ENCODE measurements around the gene VSNL1. TPM values are rescaled to one million over a fixed set of nuclear protein-coding genes. Genes with fewer than 3 reads are reported as not detected.
A peak's percentile ranks its signal among the peaks of the same experiment; 100 is the strongest.

VSNL1 gene
- total RNA-seq, 2 donors from 2014 or later, result not detected

DNA sequence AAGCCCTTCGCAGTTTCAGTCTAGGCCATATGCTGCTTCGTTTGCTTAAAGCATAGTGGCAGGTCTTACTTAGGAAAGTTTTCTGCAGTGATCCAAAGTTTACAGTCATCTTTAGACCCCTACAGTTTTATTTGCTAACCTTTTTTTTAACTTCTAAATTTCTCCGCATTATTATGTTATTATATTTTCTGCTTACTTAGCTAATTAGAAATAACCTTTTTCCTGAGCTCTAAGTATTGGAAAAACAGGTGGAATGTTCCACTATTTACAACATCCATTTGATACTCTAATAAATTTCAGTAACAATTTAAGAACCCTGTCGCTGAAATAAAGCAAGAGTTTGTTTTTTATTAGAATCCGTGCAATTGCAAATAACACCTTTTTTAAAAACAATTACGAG lies 18.2 kb upstream of the VSNL1 start:
- Histone ChIP-seq H3K9me3 (no peaks in the 10 kb centered on the region), H3K36me3 (no peaks in the 10 kb centered on the region), H3K4me3 (no peak overlapping the region), H3K27me3 (replicated peaks; ENCODE audit: insufficient read depth) (no peaks in the 10 kb centered on the region), H3K4me1 (ENCODE audit: control insufficient read depth in 1 of 2, low read depth in 2 of 2) (peaks cover 0 to 3% of the 10 kb centered on the region in 2 donors), H3K27ac (no peak overlapping the region)
- no peak for ATAC-seq (ENCODE audit: insufficient number of reproducible peaks, low FRiP score, low read depth)
- no peak for DNase-seq (ENCODE audit: low spot score)
- TF ChIP-seq, protein P1, sequence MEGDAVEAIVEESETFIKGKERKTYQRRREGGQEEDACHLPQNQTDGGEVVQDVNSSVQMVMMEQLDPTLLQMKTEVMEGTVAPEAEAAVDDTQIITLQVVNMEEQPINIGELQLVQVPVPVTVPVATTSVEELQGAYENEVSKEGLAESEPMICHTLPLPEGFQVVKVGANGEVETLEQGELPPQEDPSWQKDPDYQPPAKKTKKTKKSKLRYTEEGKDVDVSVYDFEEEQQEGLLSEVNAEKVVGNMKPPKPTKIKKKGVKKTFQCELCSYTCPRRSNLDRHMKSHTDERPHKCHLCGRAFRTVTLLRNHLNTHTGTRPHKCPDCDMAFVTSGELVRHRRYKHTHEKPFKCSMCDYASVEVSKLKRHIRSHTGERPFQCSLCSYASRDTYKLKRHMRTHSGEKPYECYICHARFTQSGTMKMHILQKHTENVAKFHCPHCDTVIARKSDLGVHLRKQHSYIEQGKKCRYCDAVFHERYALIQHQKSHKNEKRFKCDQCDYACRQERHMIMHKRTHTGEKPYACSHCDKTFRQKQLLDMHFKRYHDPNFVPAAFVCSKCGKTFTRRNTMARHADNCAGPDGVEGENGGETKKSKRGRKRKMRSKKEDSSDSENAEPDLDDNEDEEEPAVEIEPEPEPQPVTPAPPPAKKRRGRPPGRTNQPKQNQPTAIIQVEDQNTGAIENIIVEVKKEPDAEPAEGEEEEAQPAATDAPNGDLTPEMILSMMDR (IDR thresholded peaks at IDR 0.05), result no peak

DNA sequence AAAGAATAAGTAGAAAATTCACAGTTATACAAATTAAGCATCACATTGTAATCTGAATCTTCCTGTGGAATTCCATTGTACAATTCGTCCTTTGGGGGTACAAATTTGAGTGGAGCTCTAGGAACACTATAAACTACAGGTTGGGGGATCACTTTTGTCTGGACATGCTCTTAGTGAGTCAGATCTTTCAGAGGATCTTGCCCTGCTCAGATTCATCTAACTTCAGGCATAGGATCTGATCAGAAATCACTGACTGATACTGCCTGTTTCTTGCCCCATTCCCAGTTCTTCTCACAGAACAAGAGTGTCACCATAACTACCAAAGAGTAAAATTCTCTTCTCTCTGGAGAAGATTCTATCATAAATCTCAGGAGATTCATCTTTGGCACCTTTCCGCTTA lies 10.7 kb upstream of the VSNL1 start:
- no peaks in the 10 kb centered on the region for H3K36me3 ChIP-seq
- no peak for ATAC-seq (ENCODE audit: insufficient number of reproducible peaks, low FRiP score, low read depth)
- H3K9me3 ChIP-seq, result no peaks in the 10 kb centered on the region
- no peak overlapping the region for H3K27ac ChIP-seq
- no peak overlapping the region for H3K4me3 ChIP-seq
- TF ChIP-seq, protein P1 (IDR thresholded peaks at IDR 0.05), result no peak
- H3K27me3 ChIP-seq (replicated peaks; ENCODE audit: insufficient read depth), result no peaks in the 10 kb centered on the region
- no peaks in the 10 kb centered on the region for H3K4me1 ChIP-seq (ENCODE audit: control insufficient read depth in 1 of 2, low read depth in 2 of 2)
- no peak for DNase-seq (ENCODE audit: low spot score)

DNA sequence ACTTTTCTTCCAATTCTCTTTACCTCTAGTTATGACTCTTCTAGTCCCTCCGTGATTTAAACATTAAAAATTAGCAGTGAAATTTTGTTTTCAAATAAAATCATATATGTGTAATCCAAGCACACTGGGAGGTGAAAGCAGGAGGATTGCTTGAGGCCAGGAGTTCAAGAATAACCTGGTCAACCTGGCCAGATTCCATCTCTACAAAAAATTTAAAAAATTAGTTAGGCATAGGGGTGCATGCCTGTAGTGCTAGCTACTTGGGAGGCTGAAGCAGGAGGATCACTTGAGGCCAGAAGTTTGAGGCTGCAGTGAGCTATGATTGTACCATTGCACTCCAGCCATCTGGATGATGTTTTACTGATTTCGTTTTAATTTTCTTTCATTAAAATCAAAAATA lies 7.0 kb upstream of the VSNL1 start:
- Histone ChIP-seq H3K27me3 (replicated peaks; ENCODE audit: insufficient read depth) (no peaks in the 10 kb centered on the region), H3K27ac (no peak overlapping the region), H3K36me3 (no peaks in the 10 kb centered on the region), H3K4me1 (ENCODE audit: control insufficient read depth in 1 of 2, low read depth in 2 of 2) (no peaks in the 10 kb centered on the region), H3K4me3 (no peak overlapping the region), H3K9me3 (no peaks in the 10 kb centered on the region)
- TF ChIP-seq, protein P1 (IDR thresholded peaks at IDR 0.05), result no peak
- ATAC-seq (ENCODE audit: insufficient number of reproducible peaks, low FRiP score, low read depth) (no peak), DNase-seq (ENCODE audit: low spot score) (no peak)

DNA sequence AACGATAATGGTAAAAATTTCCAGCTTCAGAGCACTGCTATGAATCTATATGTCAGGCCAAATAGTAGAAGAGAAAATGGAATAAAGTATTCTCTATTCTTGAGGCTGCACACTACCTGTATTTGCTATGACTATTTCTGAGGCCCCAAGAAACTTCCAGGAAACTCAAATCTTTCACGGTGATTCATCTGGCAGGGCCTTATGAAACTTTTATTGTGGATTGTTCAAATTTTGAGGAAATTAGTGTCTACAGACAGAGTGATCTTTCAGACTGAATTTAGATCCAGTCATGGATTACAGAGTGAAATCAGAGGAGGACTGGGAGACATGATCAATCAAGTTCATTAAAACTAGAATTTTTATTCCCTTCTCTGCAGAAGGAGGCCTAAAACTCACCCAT lies 4.1 kb upstream of the VSNL1 start:
- H3K27ac ChIP-seq, result no peak overlapping the region

DNA sequence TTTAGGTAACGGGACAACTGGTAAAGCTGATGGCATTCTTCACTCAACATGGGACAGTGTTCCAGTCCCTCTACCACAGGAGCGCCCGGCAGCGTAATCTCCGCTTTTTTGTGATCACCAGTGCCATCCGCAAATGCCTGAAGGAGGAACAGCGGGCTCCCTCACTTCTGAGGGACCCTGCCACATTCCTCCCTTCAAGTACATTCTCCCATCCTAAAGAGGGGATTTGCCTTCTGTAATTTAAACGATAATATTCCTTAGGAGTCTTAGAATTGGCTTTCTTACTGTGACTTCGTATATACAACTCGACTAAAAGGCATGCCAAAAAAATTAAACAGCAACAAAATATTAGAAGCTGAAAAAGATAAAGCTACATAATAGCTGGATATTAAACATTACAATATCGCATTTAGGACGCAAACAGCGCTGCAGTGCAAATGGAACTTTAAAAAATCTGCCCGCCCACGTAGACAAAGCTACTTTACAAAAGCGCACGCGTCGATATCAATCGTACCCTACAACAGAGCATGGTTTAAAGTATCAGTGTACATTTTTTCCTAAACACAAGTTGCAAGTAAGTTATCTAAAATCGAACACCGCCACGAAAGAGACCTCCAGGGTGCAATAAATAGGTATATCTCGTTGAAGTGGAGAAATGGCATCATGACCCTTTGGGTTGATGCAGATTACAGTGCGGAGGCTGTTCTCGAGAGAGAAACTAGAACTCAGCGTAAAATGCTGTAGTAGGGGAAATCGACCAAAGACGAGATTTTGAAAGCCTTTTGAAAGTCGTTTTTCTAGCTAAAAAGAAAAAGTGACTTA lies 2.3 kb upstream of the VSNL1 start:
- Histone ChIP-seq H3K4me1 (ENCODE audit: control insufficient read depth in 1 of 2, low read depth in 2 of 2) (peaks cover 0 to 27% of the 10 kb centered on the region in 2 donors), H3K9me3 (no peaks in the 10 kb centered on the region), H3K4me3 (peak overlapping the region; percentile 70), H3K36me3 (no peaks in the 10 kb centered on the region), H3K27me3 (replicated peaks; ENCODE audit: insufficient read depth) (no peaks in the 10 kb centered on the region), H3K27ac (no peak overlapping the region)
- DNase-seq (ENCODE audit: low spot score) (no peak), ATAC-seq (ENCODE audit: insufficient number of reproducible peaks, low FRiP score, low read depth) (no peak)
- TF ChIP-seq, protein P1 (IDR thresholded peaks at IDR 0.05), result no peak

More for the DNA sequence above, 4.1 kb upstream of the VSNL1 start:
- no peak for ATAC-seq (ENCODE audit: insufficient number of reproducible peaks, low FRiP score, low read depth)
- Histone ChIP-seq H3K9me3 (no peaks in the 10 kb centered on the region), H3K4me1 (ENCODE audit: control insufficient read depth in 1 of 2, low read depth in 2 of 2) (peaks cover 0 to 23% of the 10 kb centered on the region in 2 donors), H3K36me3 (no peaks in the 10 kb centered on the region), H3K4me3 (no peak overlapping the region), H3K27me3 (replicated peaks; ENCODE audit: insufficient read depth) (no peaks in the 10 kb centered on the region)
- no peak for DNase-seq (ENCODE audit: low spot score)
- TF ChIP-seq, protein P1 (IDR thresholded peaks at IDR 0.05), result no peak

All from thoracic aorta (tissue), 2 donors.